ENCODE results near the gene HFE. TPM values are rescaled to one million over a fixed set of nuclear protein-coding genes. Genes with fewer than 3 reads are reported as not detected.

HFE gene
- total and polyA plus RNA-seq, 10 of the 15 experiments (the other 5 are each of a cell fraction or from before 2014, with no cell fraction given): 0.52 to 5.9 (median 1.7) TPM

- peak; percentile 97 for TF ChIP-seq POU2F2 (IDR thresholded peaks at IDR 0.05; ENCODE audit: borderline replicate concordance, low read depth, low read length)
- peak; percentile 26 for TF ChIP-seq ZBTB11 (CRISPR knock-in tag; IDR thresholded peaks at IDR 0.05)
- TF ChIP-seq MTA3 (IDR thresholded peaks at IDR 0.05; ENCODE audit: borderline replicate concordance, low read length): no peak
- peak; percentile 59 for TF ChIP-seq ZSCAN29 (IDR thresholded peaks at IDR 0.05)
- TF ChIP-seq IRF4 (IDR thresholded peaks at IDR 0.05; ENCODE audit: low read depth, low read length): peak; percentile 41; the same call in 1 of the 2 replicates
- no peak for TF ChIP-seq SUPT20H (IDR thresholded peaks at IDR 0.05; ENCODE audit: borderline replicate concordance, control insufficient read depth, low read depth, low read length)
- TF ChIP-seq NFXL1 (IDR thresholded peaks at IDR 0.05; ENCODE audit: borderline replicate concordance): no peak
- no peak for TF ChIP-seq CEBPZ (IDR thresholded peaks at IDR 0.05; ENCODE audit: low read depth, low read length)
- no peak for TF ChIP-seq FOXK2 (IDR thresholded peaks at IDR 0.05)
- TF ChIP-seq RELA (IDR thresholded peaks at IDR 0.05; ENCODE audit: borderline replicate concordance, partially characterized antibody): no peak
- no peak for TF ChIP-seq ELK1 (IDR thresholded peaks at IDR 0.05; ENCODE audit: low read depth, low read length)
- TF ChIP-seq PAX8 (IDR thresholded peaks at IDR 0.05): no peak
- no peak for TF ChIP-seq STAT3 (IDR thresholded peaks at IDR 0.05; ENCODE audit: low read depth, low read length)
- TF ChIP-seq SIN3A (IDR thresholded peaks at IDR 0.05; ENCODE audit: low read depth, low read length): peak; percentile 67; the same call in 1 of the 2 replicates
- no peak for TF ChIP-seq ZNF592 (IDR thresholded peaks at IDR 0.05)
- TF ChIP-seq CBX5 (IDR thresholded peaks at IDR 0.05; ENCODE audit: low read depth): no peak
Observed at GRCh38 chr6:26054781-26055718, 32.2 kb upstream of the HFE start (continued).

Data from GM12878 (cell line).